ENCODE data around the gene DRD4. TPM values are rescaled to one million over a fixed set of nuclear protein-coding genes. Genes with fewer than 3 reads are reported as not detected.

The DRD4 gene
- total and polyA plus RNA-seq, 3 experiments from 2014 or later, result 0.22 to 0.31 TPM; not detected in 1

DNA sequence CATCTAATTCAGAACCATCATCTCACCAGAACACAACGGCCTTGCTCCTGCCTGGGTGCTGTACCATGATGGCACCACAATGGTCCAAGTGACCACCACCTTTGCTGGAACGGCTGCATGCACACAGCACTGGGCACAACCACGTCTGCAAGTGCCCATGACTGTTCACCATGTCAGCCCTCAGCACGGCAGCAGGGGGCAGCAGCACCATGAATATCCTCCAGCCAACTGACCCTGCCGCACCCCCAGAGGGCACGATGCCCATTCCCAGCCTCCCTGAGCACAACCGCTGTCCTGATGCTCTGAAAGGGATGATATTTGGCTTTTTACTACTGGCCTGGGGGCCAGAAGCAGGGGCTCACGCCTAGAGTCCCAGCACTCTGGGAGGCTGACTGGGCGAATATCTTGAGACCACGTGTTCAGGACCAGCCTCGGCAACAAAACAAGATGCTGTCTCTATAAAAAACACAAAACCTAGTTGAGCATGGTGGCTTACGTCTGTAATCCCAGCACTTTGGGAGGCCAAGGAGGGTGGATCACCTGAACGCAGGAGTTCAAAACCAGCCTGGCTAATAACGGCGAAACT lies 25.7 kb downstream of the DRD4 start:
- H3K4me3 Mint-ChIP-seq, result no peak overlapping the region
- H3K4me1 ChIP-seq (ENCODE audit: insufficient read depth, low read length), result no peaks in the 10 kb centered on the region
- ChIA-PET CTCF (interaction anchor here (0.7 to 1.2 kb wide), 5 partner anchors 59 to 108 kb away, joined by 3 to 5 read pairs (median 3); no protein-coding TSS in a partner anchor), POLR2A (no interaction called here)
- no peak overlapping the region for H3K27ac Mint-ChIP-seq
- no peaks in the 10 kb centered on the region for H3K27me3 ChIP-seq (ENCODE audit: insufficient read depth, low read length, poor library complexity, severe bottlenecking)
- no peaks in the 10 kb centered on the region for H3K27me3 Mint-ChIP-seq
- H3K27ac ChIP-seq (ENCODE audit: low read depth, low read length), result no peak overlapping the region
- peaks cover 0 to 2% (median 0%) of the 10 kb centered on the region in 3 donors for H3K4me1 Mint-ChIP-seq
- H3K9me3 ChIP-seq (ENCODE audit: low read length), result no peaks in the 10 kb centered on the region
- peak in 3 of 5 donors; percentile 9 to 45 (median 12) for DNase-seq
- peaks cover 0 to 54% (median 5%) of the 10 kb centered on the region in 3 donors for H3K36me3 Mint-ChIP-seq
- H3K36me3 ChIP-seq (ENCODE audit: insufficient read depth, low read length), result peaks cover 6% of the 10 kb centered on the region
- no peak overlapping the region for H3K4me3 ChIP-seq (ENCODE audit: low read length)
- no peaks in the 10 kb centered on the region for H3K9me3 Mint-ChIP-seq

DNA sequence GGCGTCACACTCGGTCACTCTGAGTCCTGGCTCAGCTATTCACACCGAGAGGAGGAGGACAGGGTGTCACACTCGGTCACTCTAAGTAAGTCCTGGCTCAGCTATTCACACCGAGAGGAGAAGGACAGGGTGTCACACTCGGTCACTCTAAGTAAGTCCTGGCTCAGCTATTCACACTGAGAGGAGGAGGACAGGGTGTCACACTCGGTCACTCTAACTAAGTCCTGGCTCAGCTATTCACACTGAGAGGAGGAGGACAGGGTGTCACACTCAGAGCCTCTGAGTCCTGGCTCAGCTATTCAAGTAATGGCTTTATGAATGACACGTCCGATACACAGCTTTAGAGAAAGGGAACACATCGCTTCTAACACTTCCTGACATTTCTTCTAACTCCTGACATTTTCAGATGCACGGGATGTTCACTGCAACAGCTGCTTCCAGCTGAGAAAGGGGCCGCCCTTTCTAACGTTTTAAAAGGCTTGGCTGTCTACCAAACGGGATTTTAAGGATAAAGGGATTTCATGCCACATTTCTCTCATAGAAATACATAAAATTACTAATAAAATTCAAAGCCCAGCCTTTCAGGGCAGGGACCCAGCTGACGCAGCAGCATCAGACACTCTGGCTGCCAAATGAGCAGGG lies 28.1 kb downstream of the DRD4 start:
- ChIA-PET CTCF (no interaction called here), POLR2A (no interaction called here)
- H3K9me3 Mint-ChIP-seq, result no peaks in the 10 kb centered on the region

DNA sequence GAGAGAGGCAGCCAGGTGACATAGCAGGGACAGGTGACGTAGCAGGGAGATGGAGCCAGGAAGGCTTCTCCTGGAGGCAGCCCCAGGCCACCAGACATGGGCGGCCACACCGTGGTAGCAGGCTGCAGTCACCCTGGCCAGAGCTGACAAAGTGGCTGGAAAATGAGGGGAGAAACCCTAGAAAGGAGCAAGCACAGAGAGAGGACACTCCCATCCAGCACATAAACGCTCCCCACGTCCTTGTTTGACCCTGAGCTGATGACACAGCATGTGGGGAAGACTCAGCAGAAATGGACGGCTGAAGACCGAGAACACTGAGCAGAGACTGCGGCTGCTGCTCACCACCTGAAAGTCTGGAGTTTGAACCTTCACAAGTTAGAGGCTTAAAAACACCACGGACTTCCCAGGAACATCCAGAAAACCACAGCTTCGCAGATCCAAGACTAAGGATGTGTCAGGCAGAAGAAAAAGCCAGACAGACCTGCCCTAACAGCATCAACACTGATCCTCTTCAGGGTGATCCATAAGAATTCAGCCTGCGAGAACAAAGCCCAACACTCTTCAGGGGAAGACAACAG lies 28.7 kb downstream of the DRD4 start:
- H3K36me3 ChIP-seq (ENCODE audit: insufficient read depth, low read length), result peaks cover 5% of the 10 kb centered on the region
- no peaks in the 10 kb centered on the region for H3K4me1 ChIP-seq (ENCODE audit: insufficient read depth, low read length)
- no peaks in the 10 kb centered on the region for H3K27me3 Mint-ChIP-seq
- no peak for DNase-seq
- H3K27ac ChIP-seq (ENCODE audit: low read depth, low read length), result peak overlapping the region; percentile 59
- POLR2A ChIA-PET, result no interaction called here
- CTCF ChIA-PET, result no interaction called here
- H3K27ac Mint-ChIP-seq, result peak overlapping the region in 3 of 8 donors; percentile 12 to 25 (median 22)
- no peaks in the 10 kb centered on the region for H3K27me3 ChIP-seq (ENCODE audit: insufficient read depth, low read length, poor library complexity, severe bottlenecking)
- peaks cover 0 to 2% (median 0%) of the 10 kb centered on the region in 3 donors for H3K4me1 Mint-ChIP-seq
- H3K36me3 Mint-ChIP-seq, result peaks cover 0 to 45% (median 7%) of the 10 kb centered on the region in 3 donors
- H3K4me3 ChIP-seq (ENCODE audit: low read length), result no peak overlapping the region
- no peaks in the 10 kb centered on the region for H3K9me3 Mint-ChIP-seq
- no peaks in the 10 kb centered on the region for H3K9me3 ChIP-seq (ENCODE audit: low read length)
- H3K4me3 Mint-ChIP-seq, result no peak overlapping the region

More for the DNA sequence above, 28.1 kb downstream of the DRD4 start:
- Histone ChIP-seq H3K27me3 (ENCODE audit: insufficient read depth, low read length, poor library complexity, severe bottlenecking) (no peaks in the 10 kb centered on the region), H3K4me3 (ENCODE audit: low read length) (no peak overlapping the region), H3K4me1 (ENCODE audit: insufficient read depth, low read length) (no peaks in the 10 kb centered on the region), H3K9me3 (ENCODE audit: low read length) (no peaks in the 10 kb centered on the region), H3K36me3 (ENCODE audit: insufficient read depth, low read length) (peaks cover 5% of the 10 kb centered on the region), H3K27ac (ENCODE audit: low read depth, low read length) (peak overlapping the region; percentile 59)
- no peak for DNase-seq
- Mint-ChIP-seq H3K27me3 (no peaks in the 10 kb centered on the region), H3K36me3 (peaks cover 0 to 45% (median 7%) of the 10 kb centered on the region in 3 donors), H3K4me3 (no peak overlapping the region), H3K27ac (peak overlapping the region in 2 of 8 donors; percentile 12 to 22), H3K4me1 (peaks cover 0 to 2% (median 0%) of the 10 kb centered on the region in 3 donors)

DNA sequence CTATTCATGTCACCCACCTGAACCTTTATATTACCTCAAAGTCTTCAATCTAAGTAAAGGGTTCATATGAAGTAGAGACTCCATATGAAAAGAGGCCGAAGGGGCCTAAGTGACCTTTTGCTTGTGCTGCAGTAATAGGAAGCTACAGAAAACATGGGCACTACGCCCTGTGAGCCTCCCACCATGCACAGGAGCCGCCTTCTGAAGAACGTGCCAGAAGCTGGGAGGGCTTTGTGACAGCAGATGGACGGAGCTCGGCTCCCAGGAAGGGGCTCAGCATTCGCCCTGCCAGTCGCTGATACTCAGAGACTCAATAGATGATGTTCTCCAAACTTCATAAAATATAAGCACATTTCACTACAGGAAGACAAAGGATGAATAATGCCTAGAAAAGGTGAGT lies 36.8 kb downstream of the DRD4 start:
- H3K4me1 Mint-ChIP-seq, result no peaks in the 10 kb centered on the region
- peak overlapping the region in 2 of 8 donors; percentile 3 to 56 for H3K27ac Mint-ChIP-seq
- peaks cover 0 to 50% (median 12%) of the 10 kb centered on the region in 3 donors for H3K36me3 Mint-ChIP-seq
- H3K27ac ChIP-seq (ENCODE audit: low read depth, low read length), result no peak overlapping the region
- ChIA-PET CTCF (interaction anchor here (1.3 kb wide), 1 partner anchor 50 kb away, joined by 3 read pairs; no protein-coding TSS in a partner anchor), POLR2A (no interaction called here)
- peaks cover 20% of the 10 kb centered on the region for H3K36me3 ChIP-seq (ENCODE audit: insufficient read depth, low read length)
- no peaks in the 10 kb centered on the region for H3K4me1 ChIP-seq (ENCODE audit: insufficient read depth, low read length)
- no peak overlapping the region for H3K4me3 ChIP-seq (ENCODE audit: low read length)
- no peaks in the 10 kb centered on the region for H3K27me3 ChIP-seq (ENCODE audit: insufficient read depth, low read length, poor library complexity, severe bottlenecking)
- H3K27me3 Mint-ChIP-seq, result no peaks in the 10 kb centered on the region
- H3K9me3 Mint-ChIP-seq, result no peaks in the 10 kb centered on the region
- no peaks in the 10 kb centered on the region for H3K9me3 ChIP-seq (ENCODE audit: low read length)
- no peak for DNase-seq
- no peak overlapping the region for H3K4me3 Mint-ChIP-seq

DNA sequence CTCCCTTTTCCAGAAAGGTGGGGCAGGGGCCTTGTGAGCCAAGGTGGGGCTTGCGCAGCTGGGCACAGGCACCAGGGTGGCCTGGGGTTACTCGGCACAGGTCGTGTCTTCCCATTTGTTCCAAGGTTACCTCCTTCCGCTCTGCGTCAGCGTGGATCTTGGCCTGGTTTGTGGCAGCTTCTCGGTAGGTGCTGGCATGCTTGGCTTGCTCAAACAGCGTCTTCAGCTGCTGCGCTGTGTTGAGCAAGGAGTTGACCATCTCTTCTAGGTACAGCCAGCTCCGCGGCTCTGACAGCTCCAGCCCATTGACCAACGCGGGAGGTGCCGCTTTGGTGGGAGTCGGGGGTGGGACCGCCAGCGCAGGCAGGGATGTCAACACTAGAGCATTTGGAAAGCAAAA lies 37.3 kb downstream of the DRD4 start:
- H3K4me3 ChIP-seq (ENCODE audit: low read length), result no peak overlapping the region
- H3K27ac ChIP-seq (ENCODE audit: low read depth, low read length), result no peak overlapping the region
- H3K36me3 ChIP-seq (ENCODE audit: insufficient read depth, low read length), result peaks cover 20% of the 10 kb centered on the region
- H3K9me3 ChIP-seq (ENCODE audit: low read length), result no peaks in the 10 kb centered on the region
- DNase-seq, result no peak
- Mint-ChIP-seq H3K4me1 (no peaks in the 10 kb centered on the region), H3K9me3 (no peaks in the 10 kb centered on the region), H3K4me3 (no peak overlapping the region), H3K36me3 (peaks cover 0 to 55% (median 12%) of the 10 kb centered on the region in 3 donors), H3K27ac (no peak overlapping the region), H3K27me3 (no peaks in the 10 kb centered on the region)
- ChIA-PET CTCF (interaction anchor here (1.3 kb wide), 1 partner anchor 49 kb away, joined by 3 read pairs; no protein-coding TSS in a partner anchor), POLR2A (no interaction called here)
- H3K27me3 ChIP-seq (ENCODE audit: insufficient read depth, low read length, poor library complexity, severe bottlenecking), result no peaks in the 10 kb centered on the region
- no peaks in the 10 kb centered on the region for H3K4me1 ChIP-seq (ENCODE audit: insufficient read depth, low read length)

DNA sequence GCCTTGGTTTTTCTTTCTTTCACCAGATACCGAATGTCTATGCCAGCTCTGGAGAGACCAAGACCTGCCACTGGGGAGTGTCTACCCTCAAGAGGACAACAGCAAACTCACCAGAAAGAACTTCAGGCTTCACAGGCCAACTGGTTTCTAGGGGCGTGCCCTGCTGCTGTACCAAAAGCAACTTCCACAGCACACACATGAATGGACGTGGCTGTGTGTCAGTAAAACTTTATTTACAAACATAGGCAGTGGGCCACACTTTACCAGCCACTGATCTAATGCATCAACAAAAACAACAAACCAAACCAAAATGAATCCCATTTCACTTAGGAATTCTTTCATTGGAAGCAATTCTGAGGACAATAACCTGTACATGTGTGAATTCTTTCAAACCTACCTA lies 41.2 kb downstream of the DRD4 start:
- Histone ChIP-seq H3K4me1 (ENCODE audit: insufficient read depth, low read length) (no peaks in the 10 kb centered on the region), H3K27ac (ENCODE audit: low read depth, low read length) (no peak overlapping the region), H3K9me3 (ENCODE audit: low read length) (no peaks in the 10 kb centered on the region), H3K36me3 (ENCODE audit: insufficient read depth, low read length) (peaks cover 27% of the 10 kb centered on the region), H3K27me3 (ENCODE audit: insufficient read depth, low read length, poor library complexity, severe bottlenecking) (no peaks in the 10 kb centered on the region), H3K4me3 (ENCODE audit: low read length) (no peak overlapping the region)
- H3K27me3 Mint-ChIP-seq, result no peaks in the 10 kb centered on the region
- POLR2A ChIA-PET, result no interaction called here
- DNase-seq, result no peak
- H3K36me3 Mint-ChIP-seq, result peaks cover 3 to 78% (median 13%) of the 10 kb centered on the region in 3 donors
- no peak overlapping the region for H3K4me3 Mint-ChIP-seq
- CTCF ChIA-PET, result no interaction called here
- H3K9me3 Mint-ChIP-seq, result no peaks in the 10 kb centered on the region
- H3K27ac Mint-ChIP-seq, result no peak overlapping the region
- peaks cover 0 to 13% (median 0%) of the 10 kb centered on the region in 3 donors for H3K4me1 Mint-ChIP-seq

DNA sequence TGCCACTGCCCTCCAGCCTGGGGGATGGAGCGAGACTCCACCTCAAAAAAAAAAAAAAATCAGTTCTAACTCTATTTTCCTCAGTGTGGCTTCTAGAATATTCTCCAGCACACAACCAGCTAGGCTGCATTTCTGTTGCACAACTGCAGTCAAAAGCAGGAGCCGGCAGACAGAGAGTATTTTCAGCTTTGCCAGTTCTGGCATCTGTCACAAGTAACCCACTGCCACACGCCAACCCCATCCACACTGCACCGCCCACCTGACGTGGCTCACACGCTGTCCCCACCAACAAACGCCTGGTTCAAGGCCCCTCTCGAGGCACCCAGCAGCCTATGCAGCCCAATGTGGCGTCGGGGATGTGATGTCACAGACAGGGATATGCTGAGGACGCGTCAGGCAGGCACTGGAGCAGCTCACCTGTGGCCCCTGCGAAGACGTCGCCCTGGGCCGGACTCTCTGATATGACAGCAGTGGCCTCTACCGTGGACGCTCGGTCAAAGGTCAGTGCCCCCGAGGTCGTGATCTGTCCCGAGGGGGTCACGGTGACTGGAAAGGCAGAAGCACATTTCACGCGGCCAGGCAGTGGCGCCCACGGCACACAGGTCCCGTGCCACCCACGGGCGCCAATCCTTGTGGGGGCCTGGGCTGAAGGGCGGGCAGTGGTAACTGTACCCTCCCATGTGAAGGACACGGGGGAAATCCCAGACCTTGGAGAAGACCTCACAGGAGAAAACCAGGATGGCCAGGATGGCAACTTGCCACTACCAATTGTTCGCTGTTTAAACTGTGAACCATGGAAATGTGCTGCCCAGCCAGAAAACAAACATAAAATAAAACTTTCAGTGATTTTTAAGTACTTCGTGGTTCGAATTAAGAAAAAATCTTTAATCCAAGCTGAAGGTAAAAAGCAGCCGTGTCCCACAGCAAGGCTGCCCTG lies 42.5 kb downstream of the DRD4 start:
- H3K4me1 ChIP-seq (ENCODE audit: insufficient read depth, low read length), result no peaks in the 10 kb centered on the region
- Mint-ChIP-seq H3K4me3 (no peak overlapping the region), H3K27ac (no peak overlapping the region), H3K27me3 (no peaks in the 10 kb centered on the region), H3K9me3 (no peaks in the 10 kb centered on the region), H3K36me3 (peaks cover 13 to 78% (median 19%) of the 10 kb centered on the region in 3 donors), H3K4me1 (peaks cover 0 to 13% (median 0%) of the 10 kb centered on the region in 3 donors)
- H3K27ac ChIP-seq (ENCODE audit: low read depth, low read length), result no peak overlapping the region
- H3K27me3 ChIP-seq (ENCODE audit: insufficient read depth, low read length, poor library complexity, severe bottlenecking), result no peaks in the 10 kb centered on the region
- H3K4me3 ChIP-seq (ENCODE audit: low read length), result no peak overlapping the region
- ChIA-PET CTCF (no interaction called here), POLR2A (no interaction called here)
- no peaks in the 10 kb centered on the region for H3K9me3 ChIP-seq (ENCODE audit: low read length)
- no peak for DNase-seq
- H3K36me3 ChIP-seq (ENCODE audit: insufficient read depth, low read length), result peaks cover 28% of the 10 kb centered on the region
